Vagina (tissue), 2 donors: Measurements from ENCODE around the gene ZNF101. TPM values are rescaled to one million over a fixed set of nuclear protein-coding genes. Genes with fewer than 3 reads are reported as not detected.

Experiments used
- DNase-seq, 2 donors: peaks; one replicate each; pipeline ENCODE4 v3.0.0-alpha.2; 2017; ENCODE audit errors: extremely low spot score in 2 of 2
- H3K27ac ChIP-seq: fragments of 200-600 bp; sonication (generic); one replicate; pipeline ENCODE4 v1.5.1; 2019
- H3K27me3 ChIP-seq: fragments of 200-600 bp; sonication (generic); one replicate; pipeline ENCODE4 v1.5.1; 2019
- H3K36me3 ChIP-seq, 2 donors: fragments of 200-600 bp; sonication (generic); one replicate each; pipeline ENCODE4 v1.5.1; 2017 to 2019
- H3K4me1 ChIP-seq: fragments of 200-600 bp; sonication (generic); one replicate; pipeline ENCODE4 v1.5.1; 2019
- H3K4me3 ChIP-seq, 2 donors: fragments of 200-600 bp; sonication (generic); 1 replicate in 1 of 2; 2 replicates in 1 of 2; pipeline ENCODE4 v1.5.1; 2016 to 2019
- H3K9me3 ChIP-seq: fragments of 200-600 bp; sonication (generic); one replicate; pipeline ENCODE4 v1.5.1; 2019
- POLR2A ChIP-seq, 2 donors: fragments of 450-650 bp; IDR thresholded peaks; one replicate each; pipeline ENCODE4 v1.6.1; 2017; ENCODE audit warnings: antibody characterized with exemption in 2 of 2, mild to moderate bottlenecking in 2 of 2, moderate library complexity in 2 of 2
- POLR2AphosphoS5 ChIP-seq, 2 donors: sonication (generic); formaldehyde crosslinking; IDR thresholded peaks; one replicate each; pipeline ENCODE4 v1.9.0; 2017; ENCODE audit warnings: antibody characterized with exemption in 2 of 2, mild to moderate bottlenecking in 2 of 2, low read depth in 1 of 2; ENCODE audit not compliant: insufficient read depth in 1 of 2
- intact Hi-C: fragments of 100-400 bp; cut with DNase I; formaldehyde crosslinking; loops from one replicate; pipeline ENCODE4 v1.15.1; 2023
- total RNA-seq: library from RNA; depleted of rRNA; stranded (reverse); fragments of >200 nt; gene quantifications from one replicate; pipeline ENCODE4 v1.2.3, GENCODE V29; 2016
- TF ChIP-seq, protein P1 (sequence below), 3 experiments: fragments of 450-650 bp in 2 of 3; fragments of 200-600 bp in 1 of 3; sonication (generic) in 1 of 3; IDR thresholded peaks; one replicate each; pipeline ENCODE4 v1.5.1; 2017 to 2019; ENCODE audit warnings: antibody characterized with exemption in 3 of 3, mild to moderate bottlenecking in 2 of 3, moderate library complexity in 2 of 3

The ZNF101 gene
- total RNA-seq, 1 donor from 2014 or later = 6.9 TPM

DNA sequence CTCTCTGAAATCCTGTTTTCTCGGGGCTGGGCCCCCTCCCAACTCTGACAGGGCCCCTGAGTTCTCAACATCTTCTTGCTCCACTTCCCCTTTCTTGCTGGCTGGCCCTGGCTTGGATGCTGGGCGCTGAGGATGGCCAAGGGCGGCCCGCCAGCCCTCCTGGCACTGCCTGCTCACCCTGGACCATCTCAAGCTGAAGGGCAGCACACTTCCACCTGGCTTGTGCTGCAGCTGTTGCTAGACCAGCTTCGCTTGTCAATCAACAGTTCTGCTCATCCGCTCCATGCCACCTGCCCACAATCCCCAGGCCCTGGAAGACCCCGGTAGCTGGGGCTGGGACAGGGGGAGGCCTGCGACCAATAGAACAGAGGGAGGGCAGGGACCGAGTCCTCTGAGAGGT lies 18.3 kb upstream of the ZNF101 start:
- TF ChIP-seq, protein P1, sequence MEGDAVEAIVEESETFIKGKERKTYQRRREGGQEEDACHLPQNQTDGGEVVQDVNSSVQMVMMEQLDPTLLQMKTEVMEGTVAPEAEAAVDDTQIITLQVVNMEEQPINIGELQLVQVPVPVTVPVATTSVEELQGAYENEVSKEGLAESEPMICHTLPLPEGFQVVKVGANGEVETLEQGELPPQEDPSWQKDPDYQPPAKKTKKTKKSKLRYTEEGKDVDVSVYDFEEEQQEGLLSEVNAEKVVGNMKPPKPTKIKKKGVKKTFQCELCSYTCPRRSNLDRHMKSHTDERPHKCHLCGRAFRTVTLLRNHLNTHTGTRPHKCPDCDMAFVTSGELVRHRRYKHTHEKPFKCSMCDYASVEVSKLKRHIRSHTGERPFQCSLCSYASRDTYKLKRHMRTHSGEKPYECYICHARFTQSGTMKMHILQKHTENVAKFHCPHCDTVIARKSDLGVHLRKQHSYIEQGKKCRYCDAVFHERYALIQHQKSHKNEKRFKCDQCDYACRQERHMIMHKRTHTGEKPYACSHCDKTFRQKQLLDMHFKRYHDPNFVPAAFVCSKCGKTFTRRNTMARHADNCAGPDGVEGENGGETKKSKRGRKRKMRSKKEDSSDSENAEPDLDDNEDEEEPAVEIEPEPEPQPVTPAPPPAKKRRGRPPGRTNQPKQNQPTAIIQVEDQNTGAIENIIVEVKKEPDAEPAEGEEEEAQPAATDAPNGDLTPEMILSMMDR (IDR thresholded peaks at IDR 0.05) = no peak
- no peak for TF ChIP-seq POLR2A (IDR thresholded peaks at IDR 0.05)
- Histone ChIP-seq H3K36me3 (peaks cover 0 to 86% of the 10 kb centered on the region in 2 donors), H3K27me3 (no peaks in the 10 kb centered on the region), H3K27ac (no peak overlapping the region), H3K4me3 (no peak overlapping the region), H3K4me1 (no peaks in the 10 kb centered on the region), H3K9me3 (no peaks in the 10 kb centered on the region)
- intact Hi-C loops = no loop called here
- no peak for DNase-seq

DNA sequence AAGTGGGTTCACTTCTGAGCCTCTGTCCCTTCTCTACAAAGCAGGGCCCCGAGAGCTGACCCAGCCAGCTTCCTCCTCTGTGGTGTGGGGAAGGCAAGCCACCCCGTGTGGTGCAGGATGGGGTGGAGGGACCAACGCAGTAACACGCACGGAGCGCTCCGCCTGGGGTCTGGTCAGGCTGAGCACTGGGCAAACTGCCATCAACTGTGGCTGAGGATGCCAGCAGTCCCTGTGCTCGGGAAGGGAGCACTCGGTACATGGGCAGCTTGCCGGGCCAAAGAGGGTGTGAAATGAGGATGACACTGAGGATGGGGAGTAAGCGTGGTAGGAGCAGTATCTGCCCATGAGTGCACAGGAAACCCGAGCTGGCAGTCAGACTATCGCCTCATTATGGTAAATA lies 17.6 kb upstream of the ZNF101 start:
- Histone ChIP-seq H3K4me3 (no peak overlapping the region), H3K9me3 (no peaks in the 10 kb centered on the region), H3K4me1 (no peaks in the 10 kb centered on the region), H3K27me3 (no peaks in the 10 kb centered on the region), H3K27ac (no peak overlapping the region), H3K36me3 (peaks cover 0 to 88% of the 10 kb centered on the region in 2 donors)
- no peak for TF ChIP-seq POLR2AphosphoS5 (IDR thresholded peaks at IDR 0.05; ENCODE audit: insufficient read depth in 1 of 2, low read depth in 1 of 2)
- TF ChIP-seq, protein P1 (IDR thresholded peaks at IDR 0.05) = no peak
- TF ChIP-seq POLR2A (IDR thresholded peaks at IDR 0.05) = no peak
- DNase-seq = no peak
- intact Hi-C loops = no loop called here

DNA sequence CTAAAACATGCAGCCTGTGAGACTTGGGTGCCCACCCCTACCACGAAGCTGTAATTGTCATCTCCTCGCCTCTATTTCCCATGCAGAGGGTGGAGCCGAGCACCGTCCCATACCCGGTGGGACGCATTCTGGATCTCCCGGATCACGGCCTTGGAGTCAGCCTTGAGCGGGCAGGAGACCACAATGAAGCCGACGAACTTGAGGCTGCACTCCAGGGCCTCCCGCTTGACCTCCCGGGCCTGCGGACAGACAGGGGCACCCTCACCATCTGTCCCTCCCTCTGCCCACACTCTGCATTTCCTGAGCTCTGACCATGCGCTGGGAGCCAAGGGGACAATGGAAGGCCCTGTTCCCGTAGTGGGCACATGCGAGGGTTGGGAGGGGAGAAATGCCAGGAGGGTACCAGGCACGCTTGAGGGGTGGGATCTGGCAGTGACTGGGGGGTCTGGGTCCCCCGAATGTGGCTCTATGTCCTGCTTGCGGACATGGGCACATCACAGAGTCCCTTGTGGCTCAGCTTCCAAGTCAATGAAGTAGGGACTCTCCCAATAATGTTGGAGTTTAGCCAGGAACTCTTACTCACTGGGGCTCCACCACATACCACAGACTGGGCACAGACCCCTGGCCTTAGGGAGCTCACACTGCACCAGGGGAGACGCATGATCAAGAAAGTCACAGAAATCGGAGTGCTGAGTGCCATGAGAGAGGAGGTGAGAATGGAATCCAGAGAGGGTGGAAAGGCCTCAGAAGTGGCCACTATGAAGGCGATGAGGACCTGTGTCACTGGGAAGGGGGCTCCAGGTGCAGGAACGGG lies 15.9 kb upstream of the ZNF101 start:
- Histone ChIP-seq H3K9me3 (no peaks in the 10 kb centered on the region), H3K36me3 (peaks cover 0 to 88% of the 10 kb centered on the region in 2 donors), H3K4me1 (no peaks in the 10 kb centered on the region), H3K4me3 (no peak overlapping the region), H3K27me3 (no peaks in the 10 kb centered on the region), H3K27ac (no peak overlapping the region)
- DNase-seq = no peak
- TF ChIP-seq POLR2AphosphoS5 (IDR thresholded peaks at IDR 0.05; ENCODE audit: insufficient read depth in 1 of 2, low read depth in 1 of 2) (no peak), POLR2A (IDR thresholded peaks at IDR 0.05) (no peak)
- TF ChIP-seq, protein P1 (IDR thresholded peaks at IDR 0.05) = no peak
- intact Hi-C loops = no loop called here

DNA sequence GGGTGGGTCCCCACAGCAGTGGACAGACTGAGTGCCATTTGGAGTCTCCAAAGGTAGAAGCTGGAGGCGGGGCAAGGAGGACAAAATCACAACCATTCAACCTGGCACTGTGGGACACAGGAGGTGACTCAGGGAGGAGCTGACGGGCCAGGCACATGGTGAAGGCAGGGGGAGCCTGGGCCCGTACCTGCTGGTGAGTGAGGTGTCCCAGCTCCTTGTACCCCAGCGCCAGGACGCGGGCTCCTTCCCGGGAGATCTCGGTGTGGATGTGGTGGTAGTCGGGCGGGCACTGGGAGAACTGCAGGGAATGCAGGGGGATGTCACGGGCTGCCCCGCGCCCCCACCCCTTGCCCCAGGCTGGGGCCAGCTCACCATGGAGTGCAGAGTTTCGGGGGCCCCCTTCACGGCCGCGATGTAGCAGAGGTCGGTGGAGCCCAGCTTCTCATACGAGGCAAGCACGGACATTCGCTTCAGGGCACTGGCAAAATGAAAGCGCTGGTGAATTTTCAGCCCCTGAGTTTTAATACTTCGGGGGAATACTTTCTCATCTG lies 15.0 kb upstream of the ZNF101 start:
- TF ChIP-seq POLR2AphosphoS5 (IDR thresholded peaks at IDR 0.05; ENCODE audit: insufficient read depth in 1 of 2, low read depth in 1 of 2) (no peak), POLR2A (IDR thresholded peaks at IDR 0.05) (no peak)
- TF ChIP-seq, protein P1 (IDR thresholded peaks at IDR 0.05) = no peak
- Histone ChIP-seq H3K4me3 (no peak overlapping the region), H3K36me3 (peaks cover 0 to 92% of the 10 kb centered on the region in 2 donors), H3K27me3 (no peaks in the 10 kb centered on the region), H3K9me3 (no peaks in the 10 kb centered on the region), H3K4me1 (no peaks in the 10 kb centered on the region), H3K27ac (no peak overlapping the region)
- DNase-seq = no peak
- intact Hi-C loops = no loop called here

DNA sequence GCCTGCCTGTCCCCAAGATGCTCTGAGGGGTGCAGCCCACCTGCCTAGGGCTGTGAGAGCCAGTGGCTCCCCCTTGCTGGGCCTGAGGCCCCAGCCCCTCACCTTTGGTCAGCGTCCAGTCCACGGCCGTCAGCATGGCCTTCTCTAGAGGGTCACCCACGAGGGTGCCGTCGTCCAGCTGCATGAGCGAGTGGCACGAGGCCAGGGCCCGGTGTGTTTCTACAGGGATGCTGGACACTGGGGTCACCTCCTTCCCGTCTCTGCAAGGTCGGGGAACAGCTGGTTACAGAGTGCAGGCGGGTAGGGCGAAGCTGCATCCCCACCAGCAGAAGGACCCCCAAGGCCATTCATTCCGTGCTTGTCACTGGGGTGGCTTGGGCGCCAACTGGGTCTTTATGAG lies 14.2 kb upstream of the ZNF101 start:
- peaks cover 0 to 94% of the 10 kb centered on the region in 2 donors for H3K36me3 ChIP-seq
- no peak for DNase-seq
- intact Hi-C loops = no loop called here

More for the DNA sequence above, 14.2 kb upstream of the ZNF101 start:
- Histone ChIP-seq H3K4me3 (no peak overlapping the region), H3K27me3 (no peaks in the 10 kb centered on the region), H3K27ac (no peak overlapping the region), H3K9me3 (no peaks in the 10 kb centered on the region), H3K4me1 (no peaks in the 10 kb centered on the region)
- TF ChIP-seq, protein P1 (IDR thresholded peaks at IDR 0.05) = no peak
- TF ChIP-seq POLR2A (IDR thresholded peaks at IDR 0.05) (no peak), POLR2AphosphoS5 (IDR thresholded peaks at IDR 0.05; ENCODE audit: insufficient read depth in 1 of 2, low read depth in 1 of 2) (no peak)
